NCI-H1105 (cell line): ENCODE measurements around the gene SKI.
A peak's percentile ranks its signal among the peaks of the same experiment; 100 is the strongest.
"Not testable (repeated sequence)": the region's sequence is repeated elsewhere in the genome, so short reads cannot be mapped to it uniquely, and the experiment has no call there.

Experiments
- DNase-seq: peaks from one replicate; lab custom pipeline; 2025; lab: John Stamatoyannopoulos, UW

Gene SKI

DNA sequence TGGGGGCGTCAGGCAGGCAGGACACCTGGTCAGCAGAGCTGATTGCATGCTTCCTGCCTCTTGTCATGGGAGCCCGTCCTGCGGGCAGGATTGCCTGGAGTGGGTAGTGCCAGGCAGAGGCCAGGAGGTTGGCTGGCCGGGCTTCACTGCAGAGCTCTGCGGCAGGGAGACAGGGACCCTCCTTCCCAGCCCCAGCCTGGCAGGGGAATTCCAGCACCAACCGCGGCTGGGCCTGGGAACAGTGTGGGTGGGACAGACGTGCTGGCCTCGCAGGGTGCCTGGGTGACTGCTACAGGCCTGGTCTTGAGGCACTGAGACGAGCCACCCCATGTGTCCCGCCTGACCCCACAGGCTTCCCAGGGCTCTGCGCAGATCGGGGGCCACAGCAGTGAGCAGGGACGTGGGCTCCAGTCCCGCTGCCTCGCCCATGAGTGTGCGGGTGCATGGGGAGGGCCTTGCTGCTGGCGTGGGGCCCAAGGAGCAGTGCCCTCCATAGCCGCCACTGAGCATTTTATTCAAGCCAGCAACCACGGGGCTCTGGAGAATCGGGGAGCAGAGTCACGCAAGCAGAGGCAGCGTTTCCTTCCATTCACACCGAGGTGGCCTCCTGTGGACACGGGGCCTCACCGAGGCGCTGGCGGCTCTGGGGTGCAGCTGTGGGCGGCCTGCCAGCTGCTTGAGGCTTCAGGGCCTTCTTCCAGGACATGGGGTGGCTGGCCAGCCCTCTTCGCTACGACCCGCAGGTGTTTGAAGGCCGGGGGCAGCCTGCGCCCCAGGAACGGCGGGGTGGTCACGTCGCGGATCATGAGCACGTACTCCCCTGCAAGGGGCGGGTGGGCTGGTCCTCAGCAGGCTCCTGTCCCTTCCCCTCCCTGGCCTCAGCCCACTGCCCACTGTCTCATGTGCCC, 92.9 kb downstream of the SKI start:
- DNase-seq, result no peak

DNA sequence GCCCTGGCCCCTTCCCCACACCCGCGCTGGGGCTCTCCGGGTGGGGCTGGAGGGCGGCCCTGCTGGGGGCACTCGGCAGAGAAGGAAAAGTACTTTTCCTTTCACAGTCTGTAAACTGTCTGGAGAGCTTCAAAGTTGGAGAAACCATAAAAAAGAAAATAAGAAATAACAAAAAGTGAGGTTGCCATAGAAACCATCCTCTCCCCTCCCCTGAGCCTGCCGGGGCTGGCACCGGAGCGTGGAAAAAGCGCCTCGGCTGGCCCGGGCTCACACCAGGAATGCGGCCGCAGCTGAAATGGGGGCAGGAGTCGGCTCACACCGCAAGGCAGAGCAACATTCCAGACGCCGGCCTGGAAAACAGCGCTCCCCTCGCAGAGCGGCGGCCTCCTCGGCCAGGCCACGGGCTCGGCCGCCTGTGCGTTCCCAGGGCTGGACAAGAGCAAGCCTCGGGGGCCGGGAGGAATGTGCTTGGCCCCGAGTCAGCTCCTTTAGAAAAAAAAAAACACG, 94.0 kb downstream of the SKI start:
- no peak for DNase-seq

DNA sequence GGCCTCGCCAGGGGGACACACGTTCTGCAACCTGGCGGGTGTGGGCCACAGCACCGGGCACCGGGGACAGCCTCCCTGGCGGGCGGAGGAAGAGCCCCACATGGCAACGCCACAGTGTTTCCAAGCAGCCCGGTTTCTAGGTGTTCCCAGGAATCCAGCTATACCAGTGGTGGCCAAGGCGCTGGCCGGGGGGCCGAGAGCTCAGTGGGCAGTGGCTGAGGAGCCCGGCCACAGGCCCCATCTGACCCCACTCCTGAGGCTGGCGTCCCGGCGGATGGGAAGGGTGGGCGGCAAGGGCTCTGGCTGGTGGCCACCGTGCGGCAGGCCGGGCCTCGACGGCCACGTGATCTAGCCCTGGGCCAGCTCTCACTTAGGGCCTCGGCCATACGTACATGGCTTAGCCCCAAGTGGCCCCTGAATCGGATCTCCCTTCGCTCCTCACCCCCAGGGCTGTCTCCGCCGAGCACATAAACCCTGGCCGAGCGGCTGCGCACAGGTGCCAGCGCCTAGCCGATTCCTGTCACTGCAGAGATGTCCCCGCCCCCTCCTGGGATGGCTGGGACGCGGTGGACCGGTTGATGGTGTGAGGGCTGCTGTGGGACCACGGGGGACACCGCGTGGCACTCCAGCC, 94.6 kb downstream of the SKI start:
- no peak for DNase-seq

DNA sequence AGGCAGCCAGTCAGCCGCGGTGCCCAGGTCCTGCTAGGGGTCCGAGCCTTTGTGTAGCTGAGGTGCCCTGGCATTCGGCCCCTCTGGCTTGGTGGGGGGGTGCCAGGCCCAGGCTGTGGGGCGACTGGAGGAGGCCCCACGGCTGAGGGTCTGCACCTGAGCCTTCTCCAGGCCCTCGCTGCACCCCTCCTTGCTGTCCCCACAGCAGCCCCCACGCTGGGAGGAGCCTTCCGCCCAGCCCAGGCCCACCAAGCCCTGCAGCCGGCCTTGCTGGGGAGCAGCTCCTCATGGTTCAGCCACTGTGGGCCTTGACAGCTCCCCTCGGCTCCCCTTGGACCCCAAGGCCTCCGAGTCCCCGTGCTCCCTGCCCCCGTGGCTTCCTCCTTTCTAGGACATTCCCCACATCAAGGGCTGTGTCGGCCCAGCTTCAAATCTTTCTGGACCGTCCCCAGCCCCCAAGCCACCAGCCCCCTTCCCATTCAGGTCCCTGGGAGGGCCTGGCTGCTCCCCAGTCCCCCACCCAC, 95.4 kb downstream of the SKI start:
- no peak for DNase-seq

DNA sequence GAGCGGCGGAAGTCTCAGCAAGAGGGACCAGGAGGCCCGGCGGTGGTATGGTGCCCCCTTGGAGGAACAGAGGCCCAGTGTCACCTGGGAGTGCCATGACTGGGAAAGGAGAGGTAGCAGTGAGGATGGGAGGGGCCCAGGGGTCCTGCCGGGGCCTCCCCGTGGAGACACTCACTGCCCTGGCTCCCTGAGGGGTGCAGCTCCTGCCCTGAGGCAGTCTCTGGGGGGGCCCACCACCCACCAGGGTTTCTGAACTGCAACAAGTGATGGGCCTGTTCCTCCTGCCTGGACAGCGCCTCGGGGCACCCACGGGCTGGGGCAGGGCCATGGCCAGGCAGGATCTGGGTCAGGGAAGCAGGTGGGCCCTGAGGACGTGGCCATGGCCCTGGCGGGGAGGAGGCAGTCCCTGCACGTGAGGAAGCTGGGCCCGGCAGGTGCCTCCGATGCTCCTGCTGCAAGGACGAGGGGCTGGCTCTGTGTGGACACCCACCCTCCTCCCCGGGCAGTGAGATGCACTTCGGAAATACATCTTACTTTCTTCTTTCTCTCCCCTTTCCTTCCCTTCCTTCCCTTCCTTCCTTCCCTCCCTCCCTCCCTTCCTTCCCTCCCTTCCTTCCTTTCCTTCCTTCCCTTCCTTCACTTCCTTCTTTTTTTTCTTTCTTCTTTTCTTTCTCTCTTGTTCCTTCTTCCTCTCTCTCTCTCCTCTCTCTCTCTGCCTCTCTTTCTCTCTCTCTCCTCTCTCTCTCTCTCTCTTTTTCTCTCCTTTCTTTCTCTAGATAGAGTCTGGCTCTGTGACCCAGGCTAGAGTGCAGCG, 96.6 kb downstream of the SKI start:
- no peak for DNase-seq

DNA sequence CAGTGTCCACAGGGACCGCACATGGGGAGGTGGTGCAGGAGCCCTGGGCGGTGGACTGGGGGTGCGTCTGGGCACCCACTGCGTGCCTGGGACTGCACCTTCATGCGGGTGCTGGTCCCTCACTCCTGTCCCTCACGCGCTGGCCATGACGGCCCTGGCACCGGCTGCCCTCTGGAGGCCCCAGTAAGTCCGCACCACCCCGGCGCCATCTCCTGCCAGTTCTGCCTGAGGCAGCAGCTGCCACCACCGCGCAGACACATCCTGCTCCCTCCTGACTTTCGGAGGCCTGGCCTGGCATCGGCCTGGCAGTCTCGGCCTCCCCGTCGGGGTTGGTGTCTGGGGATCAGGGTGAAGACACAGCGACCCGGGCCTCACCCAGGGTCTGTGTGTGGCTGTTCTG, 98.4 kb downstream of the SKI start:
- no peak for DNase-seq

DNA sequence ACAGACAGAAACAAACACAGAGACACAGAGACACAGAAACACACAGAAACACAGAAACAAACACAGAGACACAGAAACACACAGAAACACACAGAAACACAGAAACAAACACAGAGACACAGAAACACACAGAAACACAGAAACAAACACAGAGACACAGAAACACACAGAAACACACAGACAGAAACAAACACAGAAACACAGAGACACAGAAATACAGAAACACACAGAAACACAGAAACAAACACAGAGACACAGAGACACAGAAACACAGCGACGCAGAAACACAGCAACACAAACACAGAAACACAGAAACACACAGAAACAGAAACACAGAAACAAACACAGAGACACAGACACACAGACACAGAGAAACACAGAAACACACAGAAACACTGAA, 99.0 kb downstream of the SKI start:
- DNase-seq, result not testable (repeated sequence)

DNA sequence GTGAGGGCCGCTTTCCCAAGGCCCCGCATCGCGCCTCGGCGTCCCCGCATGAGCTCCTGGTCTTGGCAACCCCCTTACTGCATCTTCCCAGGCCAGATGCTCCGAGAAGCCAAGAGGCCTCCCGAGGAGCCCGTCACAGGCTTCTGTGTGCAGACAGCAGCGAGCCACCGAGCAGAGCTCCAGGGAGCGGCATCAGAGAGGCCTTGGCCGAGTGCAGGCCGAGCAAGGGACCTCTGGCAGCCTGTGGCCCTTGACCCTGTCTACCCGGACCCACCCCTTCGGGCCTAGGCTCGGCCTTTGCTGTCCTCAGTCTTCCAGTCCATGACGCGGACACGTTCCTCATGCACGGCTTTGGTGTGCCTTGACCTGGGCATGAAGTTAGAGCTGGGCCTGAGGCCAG, 99.7 kb downstream of the SKI start:
- DNase-seq, result no peak

DNA sequence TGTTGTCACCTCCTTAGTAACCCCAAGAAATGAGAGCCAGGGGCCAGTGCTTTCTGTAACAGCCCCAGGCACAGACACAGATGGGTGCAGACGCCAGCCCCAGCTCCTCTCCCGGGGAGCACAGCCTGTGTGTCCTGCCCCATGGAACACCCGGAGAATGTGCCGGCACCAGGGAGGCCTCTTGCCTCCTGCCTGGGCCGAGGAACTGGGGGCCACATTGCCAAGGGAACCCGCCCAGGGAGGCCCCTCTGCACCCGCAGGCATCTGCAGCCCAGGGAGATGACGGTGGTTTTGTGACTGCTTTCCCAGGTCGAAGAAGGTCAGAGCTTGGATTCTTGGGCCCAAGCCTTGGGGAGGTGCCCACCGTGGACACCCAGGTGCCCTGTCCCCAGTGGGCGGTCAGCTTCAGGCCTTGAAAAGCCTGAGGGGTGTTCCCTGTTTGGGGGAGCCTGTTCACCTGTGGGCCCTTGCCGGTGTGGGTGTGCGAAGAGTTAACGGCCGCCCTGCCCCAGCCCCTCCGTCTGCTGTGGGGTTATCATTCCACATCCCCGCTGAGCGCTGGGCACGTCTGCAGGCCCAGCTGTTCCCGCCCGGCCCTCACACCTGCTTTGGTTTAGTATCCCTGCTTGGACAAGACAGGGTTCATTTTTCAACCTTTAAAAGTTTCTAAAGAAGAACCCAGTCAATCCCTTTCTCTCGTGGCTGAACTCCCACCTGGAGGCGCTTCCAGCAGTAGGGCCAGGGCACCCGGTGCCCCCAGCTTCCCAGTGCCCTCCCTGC, 100.7 kb downstream of the SKI start:
- no peak for DNase-seq

DNA sequence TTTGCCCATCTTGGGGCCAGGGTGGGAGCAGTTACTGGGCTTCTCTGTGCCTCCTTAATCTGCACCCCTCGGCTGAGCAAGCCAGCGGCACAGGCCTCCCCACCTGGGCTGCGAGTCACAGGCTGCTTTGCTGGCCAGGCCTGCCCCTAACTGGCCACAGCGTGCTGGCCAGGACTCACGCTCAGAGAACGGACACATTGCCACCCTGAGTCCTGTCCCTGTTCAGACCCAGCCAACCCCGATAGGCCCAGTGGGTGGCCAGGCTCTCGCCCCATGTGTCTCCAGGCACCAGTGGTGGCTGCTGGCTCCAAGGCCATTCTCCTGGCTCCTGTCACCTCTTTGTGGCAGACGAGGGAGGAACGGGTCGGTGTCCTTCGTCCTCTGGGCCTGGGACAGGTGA, 101.9 kb downstream of the SKI start:
- no peak for DNase-seq

DNA sequence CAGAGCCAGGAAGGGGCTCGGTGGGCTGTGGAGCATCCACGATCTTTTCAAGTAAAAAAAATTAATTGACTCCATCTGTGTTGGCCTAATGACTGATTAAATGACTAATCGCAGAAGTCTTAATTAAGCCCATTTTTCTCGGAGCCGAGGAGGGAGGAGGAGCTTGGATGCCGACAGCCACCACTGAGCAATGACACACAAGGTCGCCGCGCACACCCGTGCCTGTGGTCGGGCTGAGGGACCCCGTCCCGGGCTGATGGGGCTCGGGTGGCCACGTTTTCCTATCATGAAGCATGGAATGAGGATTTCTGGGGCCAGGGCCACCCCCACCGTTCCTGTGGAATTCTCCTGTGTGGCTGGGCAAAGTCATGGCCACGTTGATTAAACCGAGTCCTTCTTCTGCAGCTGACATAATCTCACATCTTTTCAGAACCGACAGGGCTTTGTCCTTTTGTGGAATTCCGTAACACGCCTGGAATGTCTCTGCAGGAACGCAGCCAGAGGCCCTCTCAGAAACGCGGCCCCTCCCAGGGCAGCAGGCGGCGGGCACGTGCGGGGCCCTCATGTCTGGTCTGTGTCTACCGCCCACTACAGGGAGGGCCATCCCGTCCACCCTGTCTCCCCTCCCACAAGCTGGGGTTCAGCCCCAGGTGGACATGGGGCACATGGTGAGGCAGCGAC, 102.5 kb downstream of the SKI start:
- DNase-seq, result no peak

DNA sequence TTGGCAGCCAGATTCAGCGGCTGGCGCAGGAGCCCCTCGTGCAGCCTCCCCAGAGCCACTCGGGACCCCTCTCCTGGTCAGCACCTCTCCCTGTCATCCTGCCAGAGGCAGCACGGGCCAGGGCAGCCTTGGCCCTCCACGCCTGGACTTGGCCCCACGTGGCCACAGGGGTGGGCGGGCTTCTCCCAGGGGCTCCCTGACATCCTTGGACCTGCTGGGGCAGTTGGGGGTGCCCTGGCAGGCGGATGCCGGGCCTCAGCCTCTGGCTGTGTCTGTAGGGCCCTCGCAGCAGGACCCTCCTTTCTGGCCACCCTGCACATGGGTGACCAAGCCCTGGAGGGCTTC, 103.1 kb downstream of the SKI start:
- no peak for DNase-seq

DNA sequence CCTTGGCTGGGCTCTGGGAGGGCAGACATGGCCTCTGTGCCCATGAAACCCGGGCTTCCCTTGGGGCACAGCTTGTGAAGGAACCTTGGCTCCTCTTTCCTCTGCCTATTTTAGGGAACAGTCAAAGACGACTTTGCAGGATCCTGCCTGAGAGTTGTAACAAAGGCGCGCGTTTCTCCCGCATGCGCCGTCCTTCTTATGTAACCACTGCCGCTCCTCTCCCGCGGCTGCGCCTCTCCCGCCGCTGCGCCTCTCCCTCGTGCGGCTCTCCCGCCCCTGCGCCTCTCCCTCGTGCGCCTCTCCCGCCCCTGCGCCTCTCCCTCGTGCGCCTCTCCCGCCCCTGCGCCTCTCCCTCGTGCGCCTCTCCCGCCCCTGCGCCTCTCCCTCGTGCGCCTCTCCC, 103.5 kb downstream of the SKI start:
- DNase-seq, result not testable (repeated sequence)

DNA sequence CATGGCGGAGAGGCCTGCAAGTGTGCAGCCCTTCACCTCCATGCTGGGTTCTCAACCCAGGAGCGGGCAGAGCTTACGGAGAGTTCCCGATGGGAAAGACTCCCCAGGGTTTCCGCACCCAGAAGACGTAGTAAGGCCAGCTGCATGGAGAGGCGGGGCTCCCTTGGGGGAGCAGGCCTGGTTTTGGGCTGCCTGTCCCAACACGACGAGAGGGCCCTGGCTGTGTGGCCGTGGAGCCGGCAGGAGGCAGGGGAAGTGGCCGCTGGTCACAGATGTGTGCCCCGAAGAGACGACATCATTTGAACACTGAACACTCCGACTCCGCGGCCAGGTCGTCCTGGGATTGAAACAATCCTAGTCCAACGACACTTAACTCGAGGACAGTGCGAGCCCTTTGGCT, 106.2 kb downstream of the SKI start:
- DNase-seq, result no peak

DNA sequence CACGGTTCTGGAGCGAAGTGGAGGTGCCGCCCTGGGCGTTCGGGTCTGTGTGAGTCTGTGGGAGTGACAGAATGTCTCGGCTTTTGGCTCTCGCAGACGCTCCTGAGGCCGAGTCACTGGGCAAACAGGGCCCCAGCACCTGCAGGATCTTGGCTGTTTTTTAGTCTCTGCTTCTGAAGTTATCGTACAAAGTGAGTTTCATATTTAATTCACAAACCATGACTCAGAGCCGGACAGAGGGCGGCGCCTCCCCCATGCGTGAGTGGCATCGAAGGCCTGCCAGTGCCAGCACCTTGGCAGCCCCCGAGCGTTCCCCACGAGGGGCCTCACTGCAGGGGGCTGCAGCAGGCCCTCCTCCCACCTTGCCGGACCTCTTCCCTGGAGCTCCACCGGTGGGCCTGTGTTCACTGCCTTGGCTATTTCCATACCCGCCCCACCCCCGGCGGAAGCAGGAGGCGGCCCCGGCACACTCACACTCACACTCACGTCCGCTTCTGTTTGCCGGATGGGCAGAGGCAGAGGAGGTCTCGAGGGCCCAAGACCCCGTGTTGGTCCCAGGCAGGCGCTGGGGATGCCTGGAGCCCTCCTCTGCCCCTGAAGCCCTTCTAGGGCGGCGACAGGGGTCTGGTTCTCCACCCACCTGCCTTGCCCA, 106.9 kb downstream of the SKI start:
- no peak for DNase-seq

DNA sequence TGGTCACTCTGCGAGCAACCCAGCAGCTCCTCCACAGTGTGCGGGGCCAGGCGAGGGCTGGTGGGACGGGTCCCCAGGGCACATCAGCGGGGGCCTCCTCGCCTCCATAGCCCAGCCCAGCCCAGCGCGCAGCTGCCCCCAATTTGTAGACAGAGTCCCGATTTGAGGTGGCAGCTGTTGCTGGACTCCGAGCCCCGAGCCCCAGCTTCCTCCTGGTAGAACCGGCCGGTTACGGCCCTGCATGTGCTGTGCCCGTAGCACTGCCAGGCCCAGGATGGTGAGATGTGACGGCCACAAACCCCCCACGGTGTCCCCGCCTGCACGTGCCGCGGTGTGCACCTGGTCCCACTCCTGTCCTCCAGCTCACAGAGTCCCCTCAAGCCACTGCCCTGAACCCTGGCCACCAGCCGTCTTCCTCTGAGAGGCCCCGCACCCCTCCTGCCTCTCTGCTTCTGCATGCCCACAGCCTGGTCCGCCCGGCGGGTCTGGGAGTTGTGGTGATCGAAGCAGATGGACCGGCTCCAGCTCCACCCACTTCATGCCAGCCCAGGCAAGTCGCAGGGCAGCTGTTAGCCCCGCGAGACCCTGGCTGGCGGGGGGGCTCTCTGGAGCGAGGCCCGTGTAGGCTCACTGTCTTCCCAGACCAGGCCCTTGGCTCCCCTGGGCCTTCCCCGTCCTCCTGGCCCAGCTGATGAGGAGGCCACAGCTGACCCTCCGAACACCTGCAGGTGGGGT, 107.8 kb downstream of the SKI start:
- DNase-seq, result peak; percentile 37

DNA sequence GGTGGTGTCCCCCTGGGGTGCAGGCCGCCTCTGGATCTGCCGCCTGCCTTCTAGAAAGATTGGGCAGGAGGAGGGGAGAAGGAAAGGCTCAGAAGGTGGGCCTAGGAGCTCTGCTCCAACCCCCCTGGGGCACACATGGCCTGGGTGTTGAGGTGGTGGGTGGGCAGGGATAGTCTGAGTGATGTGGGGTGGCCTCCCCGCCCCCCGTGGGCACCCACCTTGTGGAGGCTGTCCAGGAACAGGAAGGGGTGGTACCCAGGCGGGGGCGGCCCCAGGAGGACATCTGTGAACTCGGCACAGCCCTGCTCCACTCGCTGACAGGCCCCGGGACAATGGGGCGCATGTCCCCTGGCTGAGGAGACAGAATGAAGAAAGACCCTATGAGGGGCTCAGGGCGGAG, 108.4 kb downstream of the SKI start:
- no peak for DNase-seq

DNA sequence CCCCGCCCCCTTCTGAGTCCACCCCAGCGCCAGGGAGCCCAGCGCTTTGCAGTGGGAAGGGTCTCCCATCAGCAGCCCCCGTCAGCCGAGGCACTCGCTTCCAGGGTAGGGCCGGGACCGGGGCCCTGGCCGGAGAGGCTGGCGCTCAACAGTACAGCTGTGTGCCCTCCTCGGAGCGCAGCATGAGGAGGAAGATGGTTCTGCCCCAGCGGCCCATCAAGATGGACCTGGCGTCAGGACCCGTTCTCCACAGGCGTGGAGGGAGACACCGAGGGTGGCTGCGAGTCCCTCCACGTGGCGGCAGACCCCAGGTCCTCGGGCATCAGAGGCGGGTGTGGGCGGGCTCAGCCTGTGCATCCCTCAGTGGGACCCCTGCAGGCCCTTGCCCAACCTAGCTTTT, 109.0 kb downstream of the SKI start:
- DNase-seq, result no peak

DNA sequence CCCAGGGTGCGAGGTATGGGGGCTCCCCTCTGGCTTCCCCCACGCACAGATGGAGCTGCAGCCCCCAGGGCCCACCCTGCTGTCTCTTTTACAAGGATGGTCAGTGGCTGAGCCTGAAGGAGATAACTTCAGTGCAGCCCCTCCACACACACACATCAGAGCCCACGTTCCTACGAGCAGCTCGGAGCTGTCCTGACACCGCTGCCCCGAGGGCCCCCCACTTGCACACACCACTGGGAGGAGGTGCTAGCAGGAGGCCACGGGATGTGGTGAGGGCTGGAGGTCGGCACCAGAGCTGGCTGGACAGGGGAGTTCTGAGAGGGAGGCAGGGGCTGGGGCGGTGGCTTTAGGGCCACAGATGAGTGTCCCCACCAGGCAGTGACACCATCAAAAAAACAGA, 109.4 kb downstream of the SKI start:
- DNase-seq, result no peak
